Measurements from ENCODE around the gene AMPD1.

Gene AMPD1

GRCh38 chr1:114623364-114623763 is 72.0 kb downstream of the AMPD1 start:
- no peak for DNase-seq

Data from SW 1271 (cell line).